ENCODE results near the gene FOXI2.

Gene FOXI2
- total RNA-seq, result 0 to 0.04 reads per million in 2 donors

DNA sequence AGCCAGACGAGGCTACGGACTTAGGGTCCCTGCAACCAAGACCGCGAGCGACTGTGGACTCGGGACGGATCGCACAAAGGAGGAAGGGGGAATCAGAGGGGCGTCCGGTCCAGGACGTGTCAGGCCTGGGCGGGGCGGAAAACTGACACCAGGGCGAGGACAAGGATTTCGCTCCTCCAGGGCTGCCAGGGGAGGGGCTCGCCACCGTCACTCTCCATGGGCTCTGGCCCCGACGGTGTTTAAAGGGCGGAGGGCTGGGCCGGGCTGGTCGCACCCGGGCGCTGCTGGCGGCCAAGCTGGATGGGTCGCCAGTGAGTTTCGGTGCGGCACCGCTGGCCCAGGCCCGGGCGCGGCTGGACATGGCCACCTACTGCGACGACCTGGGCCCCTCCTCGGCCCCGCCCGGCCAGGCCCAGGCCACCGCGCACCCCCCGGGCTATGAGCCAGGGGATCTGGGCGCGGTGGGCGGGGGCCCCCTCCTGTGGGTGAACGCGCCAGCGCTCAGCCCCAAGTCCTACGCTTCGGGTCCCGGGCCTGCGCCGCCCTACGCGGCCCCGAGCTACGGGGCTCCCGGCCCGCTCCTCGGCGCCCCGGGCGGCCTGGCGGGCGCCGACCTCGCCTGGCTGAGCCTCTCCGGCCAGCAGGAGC, at the start of gene FOXI2:
Gene FOXI2, plus strand, starts transcription at position 271 of the 648 bp plus-strand sequence. Its CDS starts 89 bp downstream, at position 360.
- DNase-seq, result no peak

DNA sequence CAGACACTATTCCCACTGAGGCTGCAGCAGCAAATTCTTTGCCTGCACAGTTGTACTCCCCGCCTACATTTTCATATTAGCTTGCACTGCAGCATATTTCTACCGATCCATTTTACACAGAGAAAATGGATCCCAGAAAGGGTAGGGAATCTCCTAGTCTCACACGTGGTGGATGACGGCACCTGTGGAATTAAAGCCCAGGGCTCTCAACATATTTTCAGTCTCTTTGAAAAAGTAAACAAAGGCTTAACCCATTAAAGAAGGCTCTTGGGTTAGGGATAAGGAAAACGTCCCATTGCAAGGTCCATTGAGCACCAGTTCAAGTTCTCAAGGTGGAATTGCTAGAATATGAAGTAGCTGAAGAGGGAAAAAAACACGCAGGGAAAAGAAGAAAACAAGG, 49.4 kb upstream of the FOXI2 start:
- DNase-seq, result no peak

DNA sequence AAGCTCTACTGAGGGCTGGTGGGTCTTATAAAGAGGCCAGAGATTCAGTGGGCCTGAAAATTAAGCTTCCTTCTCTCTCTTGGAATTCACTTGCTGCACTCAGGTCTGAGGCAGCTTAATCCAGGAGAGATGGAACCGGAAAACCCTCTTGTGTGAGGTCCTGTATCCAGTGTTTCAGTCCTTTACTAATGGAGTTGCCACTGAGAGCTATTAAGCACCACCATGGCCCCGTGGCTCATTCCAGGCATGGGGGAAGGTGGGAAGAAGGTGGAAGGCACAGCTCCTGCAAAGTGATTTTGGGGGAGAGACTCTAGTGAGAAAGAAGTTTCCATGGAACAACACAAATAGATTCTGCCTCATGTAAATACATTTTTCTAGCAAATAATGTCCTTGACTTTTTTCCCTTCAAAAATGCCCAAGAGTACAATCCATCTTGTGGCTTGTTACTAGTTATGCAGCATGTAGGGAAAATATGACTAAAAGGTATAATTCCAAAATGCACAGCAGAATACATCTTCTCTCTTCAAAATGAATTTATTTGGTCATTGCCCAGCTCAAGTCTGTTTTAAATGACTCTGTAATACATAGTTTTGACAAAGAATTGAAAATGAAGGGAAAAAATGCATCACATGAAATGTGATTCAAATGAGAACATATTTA, 46.7 kb upstream of the FOXI2 start:
- no peak for DNase-seq

DNA sequence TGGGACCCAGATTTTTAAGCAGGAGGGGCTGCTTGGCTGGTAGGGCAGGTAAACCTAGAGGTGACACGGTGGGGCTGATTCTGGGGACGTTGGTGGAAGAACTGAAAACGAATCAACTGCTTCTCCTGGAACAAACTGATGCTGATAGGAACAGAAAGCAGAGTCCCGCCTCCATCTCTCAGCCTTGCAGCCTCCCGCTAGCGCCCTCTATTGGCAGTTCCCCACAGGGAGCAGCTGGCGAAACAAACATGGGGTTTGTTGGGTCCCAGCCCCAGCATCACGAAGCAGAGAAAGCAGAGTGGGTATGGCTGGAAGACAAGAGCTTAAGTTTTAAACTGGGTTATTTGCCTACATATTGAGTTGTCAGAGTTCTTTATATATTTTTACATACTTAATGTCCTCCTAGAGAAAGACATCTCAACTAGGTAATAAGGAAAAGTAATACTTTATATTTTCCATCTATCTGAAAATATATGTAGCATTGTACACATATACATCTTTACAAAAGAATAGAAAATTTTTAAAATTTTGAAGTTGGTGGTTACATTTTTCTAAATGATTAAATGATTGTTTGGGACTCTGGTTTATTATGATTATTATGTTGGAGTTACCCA, 42.3 kb upstream of the FOXI2 start:
- no peak for DNase-seq

DNA sequence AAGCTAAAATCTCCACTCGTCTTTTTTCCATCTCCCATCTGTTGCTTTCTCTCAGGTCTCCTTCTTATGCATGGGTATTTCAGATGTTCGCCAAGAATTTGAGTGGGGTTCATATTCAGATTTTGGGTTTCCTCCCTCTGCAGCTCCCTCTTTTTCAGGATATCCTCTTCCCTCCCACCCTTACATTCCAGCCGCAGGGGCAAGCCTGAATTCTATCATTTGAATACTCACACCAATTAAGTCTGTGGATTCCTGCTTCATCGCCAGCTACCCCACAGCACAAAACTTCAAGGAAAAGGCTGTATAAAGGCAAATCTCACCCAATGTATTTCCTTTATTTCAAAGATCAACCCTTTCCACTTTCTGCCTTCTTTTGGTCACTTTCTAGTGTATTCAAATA, 41.6 kb upstream of the FOXI2 start:
- no peak for DNase-seq

DNA sequence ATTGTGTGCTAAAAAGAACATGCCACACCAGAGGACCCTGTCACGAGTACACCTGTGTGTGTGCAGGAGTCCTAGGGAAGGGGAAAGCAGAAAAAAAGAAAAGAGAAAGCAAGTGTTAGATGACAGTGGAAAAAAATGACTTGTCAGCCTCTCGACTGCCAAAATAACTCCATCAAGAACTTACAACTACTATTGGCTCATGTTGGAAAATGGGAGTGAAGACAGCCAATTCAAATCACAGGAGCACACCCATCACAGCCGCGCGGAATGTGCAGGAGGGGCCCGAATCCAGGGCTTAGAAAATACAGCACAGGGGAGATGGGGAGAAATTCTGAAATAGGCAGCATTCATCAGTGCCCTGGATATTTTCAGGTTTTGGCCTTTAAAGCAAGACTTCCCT, 38.1 kb upstream of the FOXI2 start:
- DNase-seq, result no peak

DNA sequence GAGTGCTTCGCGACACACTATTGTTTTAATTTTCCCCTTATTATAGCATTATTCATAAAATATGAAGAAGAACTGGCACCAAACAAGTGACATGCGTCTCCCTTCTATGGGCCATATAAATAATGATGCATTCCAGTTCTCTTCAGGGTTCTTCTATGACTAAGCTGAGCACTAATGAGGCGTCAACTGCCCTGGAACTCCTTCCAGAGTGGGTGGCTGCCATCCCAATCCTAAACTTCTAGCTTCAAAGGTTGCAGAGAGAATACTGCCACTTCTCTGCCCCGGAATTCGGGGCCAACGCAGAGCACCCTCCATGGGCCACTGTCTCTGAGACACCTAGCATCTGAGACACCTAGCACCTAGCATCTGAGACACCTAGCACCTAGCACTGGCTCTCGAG, 37.7 kb upstream of the FOXI2 start:
- DNase-seq, result no peak

DNA sequence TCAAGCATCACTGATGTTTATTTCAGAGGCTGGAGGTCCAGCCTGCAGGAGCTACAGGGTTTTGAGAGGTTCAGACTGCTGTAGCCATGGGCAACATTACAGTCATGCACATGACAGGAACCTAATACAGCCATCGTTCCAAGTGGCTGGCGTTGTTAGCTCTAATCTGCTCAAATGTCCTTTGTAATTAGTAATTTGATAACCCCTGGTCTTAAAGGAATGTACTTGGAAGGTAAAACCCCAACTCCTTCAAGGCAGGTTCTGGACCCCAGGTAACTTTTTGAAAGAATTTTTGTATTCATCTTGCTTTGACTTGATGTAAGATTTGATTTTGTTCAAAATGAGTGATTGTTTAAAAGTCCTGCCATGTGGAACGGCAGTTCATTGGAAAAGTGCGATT, 34.7 kb upstream of the FOXI2 start:
- DNase-seq, result no peak

DNA sequence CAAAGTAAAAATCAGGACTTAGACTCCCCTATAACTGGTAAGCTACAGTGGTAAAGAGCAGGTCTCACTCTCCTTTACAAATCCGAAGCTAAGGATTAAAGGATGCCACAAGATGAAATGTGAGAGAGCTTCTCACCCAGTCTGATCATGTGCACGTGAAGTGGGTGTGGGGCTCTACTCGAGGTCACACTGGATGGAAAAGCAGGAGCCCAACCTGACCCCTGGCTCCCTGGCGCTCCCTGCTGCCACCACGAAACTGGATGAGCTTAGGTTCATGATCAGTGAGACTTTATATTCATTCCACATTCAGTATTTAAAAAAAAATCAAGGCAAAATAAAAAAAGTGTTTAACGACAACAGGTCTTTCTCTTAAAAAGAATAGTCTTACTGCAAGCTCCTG, 21.7 kb upstream of the FOXI2 start:
- no peak for DNase-seq

DNA sequence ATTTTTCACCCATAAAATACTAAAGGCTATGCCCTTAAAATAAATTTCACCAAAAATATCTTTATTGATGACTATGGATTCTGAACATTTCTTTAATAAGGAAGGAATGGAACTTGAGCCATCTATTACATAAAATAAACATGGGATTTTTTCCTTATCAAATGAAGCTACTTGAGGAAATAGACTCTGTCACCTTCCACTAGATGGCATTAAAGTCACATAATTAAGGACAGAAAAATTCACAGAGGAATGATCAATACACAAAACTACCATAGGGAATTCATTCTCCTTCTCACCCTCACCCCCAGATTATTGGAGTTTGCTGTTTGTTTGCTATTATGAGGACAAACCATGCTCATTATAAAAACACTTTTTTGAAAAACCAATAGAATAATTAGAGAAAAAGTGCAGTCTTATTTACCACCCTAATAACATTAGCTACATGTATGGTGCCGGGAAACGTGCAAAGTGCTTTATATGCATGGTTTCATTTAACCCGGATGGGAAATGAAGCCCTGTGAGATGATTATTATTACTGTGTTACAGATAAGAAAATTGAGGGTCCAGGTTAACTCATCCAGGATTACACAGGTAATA, 21.1 kb upstream of the FOXI2 start:
- DNase-seq, result no peak

DNA sequence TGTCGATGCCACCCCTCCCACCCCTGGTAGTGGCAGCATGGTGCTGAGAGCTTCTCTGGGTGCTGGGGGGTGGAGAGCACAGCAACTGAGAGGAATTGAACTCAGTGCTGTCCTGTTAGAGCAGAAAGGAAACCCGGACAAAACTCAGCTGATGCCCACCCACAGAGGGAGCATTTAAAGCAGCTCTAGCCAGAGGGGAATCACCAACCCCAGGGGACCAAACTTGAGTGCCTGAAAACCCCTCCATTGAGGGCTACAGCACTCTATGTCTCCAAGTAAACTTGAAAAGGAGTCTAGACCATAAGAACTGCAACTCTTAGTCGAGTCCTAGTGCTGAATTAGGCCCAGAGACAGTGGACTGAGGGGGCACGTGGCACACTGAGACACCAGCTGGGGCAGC, 16.8 kb upstream of the FOXI2 start:
- DNase-seq, result no peak

DNA sequence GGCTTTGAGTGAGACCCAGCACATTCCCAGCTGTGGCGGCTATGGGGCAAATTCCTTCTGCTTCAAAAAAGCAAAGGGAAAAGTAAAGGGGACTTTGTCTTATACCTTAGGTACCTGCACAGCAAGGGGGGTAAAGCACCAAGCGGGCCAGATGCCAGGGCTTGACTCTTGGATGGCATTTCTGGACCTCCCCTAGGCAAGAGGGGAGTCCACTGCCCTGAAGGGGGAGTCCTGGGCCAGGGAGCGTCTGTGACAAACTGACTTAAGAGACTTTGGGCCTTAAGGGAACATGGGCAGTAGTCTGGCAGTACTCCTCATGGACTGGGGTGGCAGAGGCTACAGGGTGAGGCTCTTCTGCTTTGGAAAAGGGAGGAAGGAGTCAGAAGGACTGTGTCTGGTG, 16.1 kb upstream of the FOXI2 start:
- no peak for DNase-seq

DNA sequence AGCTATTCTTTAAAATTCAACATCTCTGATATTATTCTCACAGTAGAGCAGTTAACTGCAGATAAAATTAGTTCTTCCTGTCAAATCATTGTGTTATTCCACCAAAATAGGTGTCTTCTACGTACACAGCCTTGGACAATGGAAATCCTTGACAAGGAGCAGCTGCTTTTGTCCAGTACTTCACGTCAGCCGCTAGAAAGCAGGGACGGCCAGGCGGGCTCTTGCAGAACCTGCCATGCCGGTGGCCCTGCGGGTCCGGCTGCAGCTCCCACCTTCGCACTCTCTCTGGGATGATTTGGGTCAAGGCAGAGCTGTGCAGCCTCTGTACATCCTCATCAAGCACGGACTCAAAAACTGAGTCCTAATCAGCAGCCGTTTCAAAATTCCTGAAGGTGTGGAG, 2.2 kb upstream of the FOXI2 start:
- DNase-seq, result no peak

DNA sequence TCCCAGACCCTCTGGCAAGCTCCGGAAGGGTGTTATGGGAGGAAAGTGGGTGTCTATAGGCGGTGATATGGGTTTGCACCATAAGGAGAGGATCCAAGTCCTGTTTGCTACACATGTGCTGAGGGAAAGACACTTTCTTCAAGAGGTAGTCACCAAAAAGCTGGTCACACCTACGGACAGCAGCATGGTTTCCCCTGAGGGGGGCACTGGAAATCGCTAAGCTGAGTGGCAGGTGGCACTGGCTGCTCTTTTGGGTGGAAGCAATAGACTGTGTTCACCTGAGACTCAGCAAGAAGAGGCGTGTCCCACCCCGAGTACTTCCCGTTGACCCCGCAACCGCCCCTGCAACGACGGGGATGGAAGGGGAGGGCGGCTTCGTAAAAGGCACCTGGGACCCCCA, 1.8 kb upstream of the FOXI2 start:
- DNase-seq, result no peak

DNA sequence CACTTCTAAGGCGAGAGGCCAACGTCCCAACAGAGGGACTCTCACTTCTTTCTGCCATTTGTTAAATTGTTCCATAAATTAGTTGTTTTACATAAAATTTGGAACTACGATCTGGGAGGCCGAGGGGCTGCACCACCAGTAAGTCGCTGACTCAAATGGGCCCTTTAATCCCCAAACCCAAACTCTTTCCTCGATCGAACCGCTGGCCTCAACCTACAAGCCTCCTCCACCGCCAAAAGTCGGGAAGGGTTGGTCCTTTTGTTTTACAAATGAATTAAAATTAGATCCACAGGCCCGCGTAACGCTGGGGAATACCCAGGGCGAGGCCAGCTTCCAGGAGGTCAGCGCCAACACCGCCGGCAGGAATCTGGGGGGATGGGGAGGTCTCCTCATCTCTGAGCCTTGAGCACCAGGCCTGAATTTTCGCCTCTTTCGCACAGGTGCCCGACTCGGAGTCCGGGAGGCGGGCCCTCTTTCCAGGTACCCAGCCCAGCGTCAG, 1.2 kb upstream of the FOXI2 start:
- no peak for DNase-seq

DNA sequence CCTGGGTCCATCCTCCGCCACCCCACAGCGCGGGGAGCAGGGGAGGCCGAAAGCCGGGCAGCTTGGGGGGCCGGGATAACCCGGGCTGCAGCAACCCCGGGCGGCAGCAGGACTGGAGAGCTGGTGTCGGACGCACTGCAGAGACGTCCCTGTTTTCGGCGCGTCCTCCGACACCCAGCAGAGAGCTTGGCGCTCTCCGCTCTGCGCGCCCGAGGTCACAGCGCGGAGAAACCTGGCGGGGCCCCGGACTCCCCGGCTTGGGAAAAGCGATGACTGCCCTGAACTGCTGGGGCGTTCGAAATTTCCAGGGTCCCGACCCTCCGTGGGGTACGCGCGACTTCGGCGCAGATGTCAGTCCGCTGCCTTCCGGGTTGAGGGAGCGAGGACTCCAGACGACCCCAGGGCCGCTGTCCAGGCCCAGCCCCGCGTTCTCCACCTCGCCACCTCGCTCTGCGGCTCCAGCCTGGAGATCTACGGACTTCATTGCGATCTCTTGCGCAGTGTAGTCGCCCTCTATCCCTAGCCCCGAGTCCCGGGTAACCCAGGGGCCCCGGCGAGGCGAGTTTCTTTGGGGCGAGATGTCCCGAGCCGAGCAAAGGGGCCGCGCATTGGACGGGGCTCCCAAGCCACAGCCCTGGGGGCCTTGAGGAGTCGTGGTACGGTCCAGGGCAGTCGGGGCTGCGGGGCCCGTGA, 617 bp upstream of the FOXI2 start:
- DNase-seq, result no peak

DNA sequence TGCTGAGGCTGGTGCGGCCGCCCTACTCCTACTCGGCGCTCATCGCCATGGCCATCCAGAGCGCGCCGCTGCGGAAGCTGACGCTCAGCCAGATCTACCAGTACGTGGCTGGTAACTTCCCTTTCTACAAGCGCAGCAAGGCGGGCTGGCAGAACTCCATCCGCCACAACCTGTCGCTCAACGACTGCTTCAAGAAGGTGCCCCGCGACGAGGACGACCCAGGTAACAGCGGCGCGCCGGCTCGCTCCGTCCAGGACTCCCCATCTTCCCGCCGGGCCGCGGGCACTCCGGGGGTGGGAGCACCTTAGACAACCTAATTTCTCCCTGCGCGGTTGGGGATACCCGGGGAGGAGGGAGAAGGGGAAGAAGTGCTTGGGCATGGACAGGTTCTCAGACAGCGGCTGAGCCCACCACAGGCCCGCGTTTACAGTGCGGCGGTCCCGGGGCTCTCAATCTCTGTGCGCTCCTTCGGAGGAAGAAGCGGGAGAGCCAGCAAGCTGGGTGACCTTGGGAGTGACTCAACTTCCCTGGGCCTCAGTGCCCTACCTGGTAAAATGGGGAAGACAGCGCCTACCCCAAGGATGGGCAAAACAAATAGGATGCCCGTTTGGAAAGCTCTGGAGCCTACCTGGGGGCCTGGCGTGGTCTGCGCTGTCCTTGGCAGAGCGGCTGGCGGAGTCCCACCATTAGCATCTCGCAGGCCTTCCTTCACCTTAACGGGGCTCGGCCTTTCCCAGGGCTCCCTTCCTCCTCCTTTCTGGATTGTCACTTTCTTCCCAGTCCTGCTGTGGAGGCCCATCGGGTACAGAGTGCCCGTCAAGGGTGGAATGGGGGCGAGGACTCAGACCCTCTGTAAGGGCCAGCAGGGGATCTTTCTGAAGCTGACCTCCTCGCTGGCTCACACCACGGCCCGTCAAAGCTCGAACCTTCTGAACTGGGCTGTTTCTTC, 852 bp downstream of the FOXI2 start:
- DNase-seq, result no peak

DNA sequence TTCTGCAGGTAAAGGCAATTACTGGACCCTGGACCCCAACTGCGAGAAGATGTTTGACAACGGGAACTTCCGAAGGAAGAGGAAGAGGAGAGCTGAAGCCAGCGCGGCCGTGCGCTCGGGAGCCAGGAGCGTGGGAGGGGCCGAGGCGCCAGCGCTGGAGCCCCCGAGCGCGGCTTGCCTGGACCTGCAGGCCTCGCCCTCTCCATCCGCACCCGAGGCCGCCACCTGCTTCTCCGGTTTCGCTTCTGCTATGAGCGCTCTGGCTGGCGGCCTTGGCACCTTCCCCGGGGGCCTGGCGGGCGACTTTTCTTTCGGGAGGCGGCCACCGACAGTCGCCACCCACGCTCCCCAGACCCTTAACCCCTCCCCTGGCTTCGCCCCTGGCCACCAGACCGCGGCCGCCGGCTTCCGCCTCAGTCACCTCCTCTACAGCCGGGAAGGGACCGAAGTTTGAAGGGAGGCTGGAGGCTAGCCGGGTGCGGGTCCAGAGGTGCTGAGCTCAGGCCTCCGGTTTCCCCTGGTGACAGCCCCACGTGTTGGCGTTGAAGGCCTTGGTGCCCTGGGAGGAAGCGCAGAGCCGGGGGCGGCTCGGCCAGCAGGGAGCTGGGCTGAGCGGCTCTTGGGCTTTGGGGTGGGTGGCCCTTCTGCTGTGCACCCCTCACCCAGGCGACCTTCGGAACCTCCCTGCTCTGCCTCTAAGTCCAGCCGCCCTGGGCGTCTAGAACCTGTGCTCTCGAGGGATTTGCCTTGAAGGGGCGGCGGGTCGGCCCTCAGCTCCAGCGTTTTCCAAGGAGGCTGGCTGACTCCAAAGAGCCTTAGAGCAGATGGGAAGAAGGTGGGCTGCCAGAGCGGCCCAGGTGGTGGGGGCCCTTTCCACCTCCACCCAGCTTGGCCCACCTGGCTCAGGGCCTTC, 1.8 kb downstream of the FOXI2 start:
- DNase-seq, result no peak

DNA sequence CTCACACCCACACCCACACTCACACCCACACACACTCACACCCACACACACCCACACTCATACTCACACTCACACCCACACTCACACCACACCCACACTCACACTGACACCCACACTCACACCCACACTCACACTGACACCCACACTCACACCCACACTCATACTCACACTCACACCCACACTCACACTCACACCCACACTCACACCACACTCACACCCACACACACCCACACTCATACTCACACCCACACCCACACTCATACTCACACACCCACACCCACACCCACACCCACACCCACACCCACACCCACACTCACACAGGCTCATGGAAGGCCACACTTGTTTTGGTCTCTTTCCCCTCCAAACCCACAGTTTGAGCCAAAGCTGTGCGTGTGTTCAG, 2.9 kb downstream of the FOXI2 start:
- no peak for DNase-seq

DNA sequence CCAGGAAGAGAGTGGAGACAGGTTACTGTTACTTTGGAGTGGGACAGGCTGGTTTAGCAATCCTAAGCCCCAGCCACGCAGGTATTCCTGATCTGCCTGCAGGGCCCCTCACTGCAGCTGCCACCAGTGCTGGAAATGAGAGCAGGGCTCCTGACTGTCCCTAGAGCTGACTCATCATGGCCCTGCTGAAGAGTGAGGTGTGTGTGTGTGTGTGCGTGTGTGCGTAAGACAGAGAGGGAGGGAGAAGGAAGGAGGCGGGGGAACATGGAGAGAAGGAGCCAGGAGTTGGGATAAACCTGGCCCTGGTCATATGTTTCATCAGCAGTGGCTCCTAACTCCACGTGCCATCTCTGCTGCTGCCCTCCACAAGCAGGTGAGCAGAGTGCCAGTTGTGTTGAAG, 3.6 kb downstream of the FOXI2 start:
- DNase-seq, result no peak

DNA sequence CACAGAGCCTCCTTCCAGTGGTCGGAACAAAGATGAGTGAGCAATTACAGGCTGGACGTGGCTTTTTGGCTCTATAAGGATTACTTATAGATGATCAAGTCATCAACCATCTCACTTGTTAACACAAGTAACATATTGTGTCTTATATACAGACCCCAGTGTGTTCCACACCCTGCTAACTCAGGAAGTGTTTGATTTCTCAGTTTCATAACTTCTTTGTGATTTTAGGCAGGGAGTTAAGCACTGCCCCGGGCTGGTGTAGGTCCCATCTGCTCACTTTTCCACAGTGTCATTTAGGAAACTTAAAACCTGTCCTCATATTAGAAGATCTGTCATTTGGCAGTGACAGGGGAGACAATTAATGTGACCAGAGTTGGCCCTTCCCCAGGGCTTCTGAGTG, 6.2 kb downstream of the FOXI2 start:
- DNase-seq, result no peak
